AG09319 (cell line): ENCODE measurements around the gene TMEM19.
A peak's percentile ranks its signal among the peaks of the same experiment; 100 is the strongest.

Source experiments
- DNase-seq: peaks from one replicate; pipeline ENCODE4 v3.0.0-alpha.2; 2010; ENCODE audit warnings: low read depth; ENCODE audit errors: extremely low read depth
- CTCF ChIP-seq: IDR thresholded peaks from 2 replicates; pipeline ENCODE4 v1.5.1; 2011; ENCODE audit warnings: low read depth, mild to moderate bottlenecking, inconsistent platforms, low read length, moderate library complexity

TMEM19 gene

GRCh38 chr12:71655907-71656306 lies 30.0 kb upstream of the TMEM19 start:
- DNase-seq: no peak
- TF ChIP-seq CTCF: no peak

GRCh38 chr12:71656740-71657139 lies 29.1 kb upstream of the TMEM19 start:
- DNase-seq: no peak
- TF ChIP-seq CTCF: no peak

GRCh38 chr12:71661977-71662530 lies 23.8 kb upstream of the TMEM19 start:
- peak; percentile 20 for DNase-seq
- TF ChIP-seq CTCF: no peak

GRCh38 chr12:71662849-71663560 lies 22.9 kb upstream of the TMEM19 start:
- DNase-seq: peak; percentile 18
- TF ChIP-seq CTCF: no peak

- TF ChIP-seq CTCF: peak; percentile 47
- peak; percentile 99 for DNase-seq
These were observed 22.1 kb upstream of the TMEM19 start, which contains the start of the genes THAP2 and ZFC3H1 for GRCh38 chr12:71663561-71664410. Gene THAP2 (plus strand): TSS chr12:71664301. CDS start chr12:71664510, 209 bp downstream. Gene ZFC3H1 (minus strand): TSS chr12:71663848. CDS start chr12:71663610, 238 bp downstream.

- DNase-seq: no peak
These were observed 21.3 kb upstream of the TMEM19 start for GRCh38 chr12:71664411-71665089.

More at GRCh38 chr12:71664411-71665089, 21.3 kb upstream of the TMEM19 start:
- TF ChIP-seq CTCF: no peak
